HCT116 (cell line): ENCODE data around the gene AGTPBP1. TPM values are rescaled to one million over a fixed set of nuclear protein-coding genes. Genes with fewer than 3 reads are reported as not detected.

ENCODE experiments used
- ATAC-seq: fragments of 200-7000 bp; cut with Tn5 transposase; 2 replicates; pipeline ENCODE4 v1.9.1; 2020; ENCODE audit warnings: mild to moderate bottlenecking, moderate library complexity
- BruUV-seq: library from RNA; stranded (reverse); fragments of 400-500 nt; replicated peaks from 2 replicates; lab custom pipeline; 2021; lab: Mats Ljungman, UMichigan
- CTCF ChIA-PET: fragments of 300-600 bp; sonication (Branson Sonifier 250); formaldehyde crosslinking; loops from one replicate; lab custom pipeline; 2021; ENCODE audit warnings: antibody characterized with exemption; lab: Charles Lee
- POLR2A ChIA-PET: fragments of 300-600, 350-600 bp; sonication (Branson Sonifier 250); formaldehyde crosslinking; loops from one replicate; lab custom pipeline; 2021; ENCODE audit warnings: antibody characterized with exemption; lab: Charles Lee
- RAD21 ChIA-PET, 2 experiments: fragments of 300-600 bp; sonication (Branson Sonifier 250); formaldehyde crosslinking; loops; one replicate each; lab custom pipeline; 2023; ENCODE audit warnings: low total read pairs in 2 of 2; ENCODE audit not compliant: uncharacterized antibody in 2 of 2, unreplicated experiment in 2 of 2, low non-redundant PET in 1 of 2; lab: Charles Lee
- DNase-seq: peaks from one replicate; pipeline ENCODE4 v3.0.0-alpha.2; 2010; ENCODE audit warnings: low read depth, low spot score
- H2AFZ ChIP-seq: fragments of 200-600 bp; shearing (Covaris generic), sonication (generic); 2 replicates; pipeline ENCODE4 v1.6.1; 2017; ENCODE audit warnings: low read depth, mixed run types, mixed read lengths, antibody characterized with exemption, low read length; ENCODE audit not compliant: poor library complexity, severe bottlenecking
- H3K27ac ChIP-seq: 2 replicates; pipeline ENCODE4 v1.5.1; 2012; ENCODE audit warnings: low read depth, low read length
- H3K27me3 ChIP-seq: fragments of 200-600 bp; sonication (generic); 2 replicates; pipeline ENCODE4 v1.6.1; 2016; ENCODE audit warnings: mixed run types, low read length, mixed read lengths; ENCODE audit not compliant: insufficient read depth
- H3K36me3 ChIP-seq, 2 experiments: fragments of 200-500 bp in 1 of 2; fragments of 200-600 bp in 1 of 2; sonication (Bioruptor generic) in 1 of 2; sonication (generic) in 1 of 2; 2 replicates each; pipeline versions ENCODE4 v1.5.1 to v1.6.1; 2014 to 2016; ENCODE audit warnings: low read length in 2 of 2, inconsistent platforms in 1 of 2, mixed read lengths in 1 of 2, mixed run types in 1 of 2; ENCODE audit not compliant: insufficient read depth in 2 of 2, control insufficient read depth in 1 of 2
- H3K4me1 ChIP-seq, 2 experiments: fragments of 200-600 bp in 1 of 2; sonication (generic) in 1 of 2; 2 replicates each; pipeline versions ENCODE4 v1.5.1 to v1.6.1; 2012 to 2017; ENCODE audit warnings: low read length in 2 of 2, inconsistent platforms in 1 of 2, mild to moderate bottlenecking in 1 of 2, mixed read lengths in 1 of 2, mixed run types in 1 of 2, moderate library complexity in 1 of 2; ENCODE audit not compliant: insufficient read depth in 2 of 2, control insufficient read depth in 1 of 2
- H3K4me2 ChIP-seq: fragments of 200-600 bp; sonication (generic); 2 replicates; pipeline ENCODE4 v1.6.1; 2017; ENCODE audit warnings: mixed run types, low read length, mixed read lengths
- H3K4me3 ChIP-seq, 2 experiments: fragments of 200-600 bp in 1 of 2; sonication (generic) in 1 of 2; replicated peaks in 1 of 2; 2 replicates each; pipeline ENCODE4 v1.5.1; 2011 to 2016; ENCODE audit warnings: low read length in 2 of 2, control low read depth in 1 of 2, low read depth in 1 of 2, mild to moderate bottlenecking in 1 of 2, mixed read lengths in 1 of 2, mixed run types in 1 of 2
- H3K79me2 ChIP-seq: fragments of 200-600 bp; sonication (generic); 2 replicates; pipeline ENCODE4 v1.6.1; 2017; ENCODE audit warnings: mild to moderate bottlenecking, mixed run types, low read length, moderate library complexity, mixed read lengths; ENCODE audit not compliant: insufficient read depth
- H3K9ac ChIP-seq: fragments of 200-600 bp; sonication (generic); 2 replicates; pipeline ENCODE4 v1.6.1; 2016; ENCODE audit warnings: low read length, mixed read lengths
- H3K9me2 ChIP-seq: fragments of 200-600 bp; sonication (generic), shearing (Covaris generic); 2 replicates; pipeline ENCODE4 v1.6.1; 2017; ENCODE audit warnings: mixed run types, mild to moderate bottlenecking, moderate library complexity; ENCODE audit not compliant: insufficient read depth
- H3K9me3 ChIP-seq, 2 experiments: fragments of 200-500 bp in 1 of 2; fragments of 200-600 bp in 1 of 2; sonication (Bioruptor generic) in 1 of 2; sonication (generic) in 1 of 2; 2 replicates each; pipeline ENCODE4 v1.6.1; 2014 to 2017; ENCODE audit warnings: low read length in 2 of 2, mixed read lengths in 2 of 2, inconsistent platforms in 1 of 2, low read depth in 1 of 2, mild to moderate bottlenecking in 1 of 2, mixed run types in 1 of 2, moderate library complexity in 1 of 2; ENCODE audit not compliant: control insufficient read depth in 1 of 2, insufficient read depth in 1 of 2
- H4K20me1 ChIP-seq: fragments of 200-600 bp; sonication (generic), shearing (Covaris generic); 2 replicates; pipeline ENCODE4 v1.6.1; 2017; ENCODE audit warnings: mixed run types, mild to moderate bottlenecking, moderate library complexity; ENCODE audit not compliant: insufficient read depth
- CEBPB ChIP-seq: IDR thresholded peaks from 2 replicates; pipeline ENCODE4 v1.6.1; 2012; ENCODE audit warnings: low read depth
- CTCF ChIP-seq, 3 experiments: fragments of 200-600 bp in 1 of 3; sonication (generic) in 1 of 3; IDR thresholded peaks in 2 of 3; conservative IDR thresholded peaks in 1 of 3; 2 replicates each; pipeline ENCODE4 v1.5.1; 2012 to 2017; ENCODE audit warnings: low read depth in 2 of 3, low read length in 2 of 3, antibody characterized with exemption in 1 of 3, borderline replicate concordance in 1 of 3, control low read depth in 1 of 3, mild to moderate bottlenecking in 1 of 3, mixed read lengths in 1 of 3, mixed run types in 1 of 3, moderate library complexity in 1 of 3; ENCODE audit not compliant: insufficient read depth in 1 of 3
- EGR1 ChIP-seq: IDR thresholded peaks from 2 replicates; pipeline ENCODE4 v1.6.1; 2012; ENCODE audit warnings: low read depth
- ELF1 ChIP-seq: IDR thresholded peaks from 2 replicates; pipeline ENCODE4 v1.6.1; 2012; ENCODE audit warnings: low read depth, borderline replicate concordance
- FOSL1 ChIP-seq: IDR thresholded peaks from 2 replicates; pipeline ENCODE4 v1.6.1; 2012; ENCODE audit warnings: low read depth
- JUND ChIP-seq: IDR thresholded peaks from 2 replicates; pipeline ENCODE4 v1.6.1; 2012
- POLR2A ChIP-seq: IDR thresholded peaks from 2 replicates; pipeline ENCODE4 v1.7.0; 2011; ENCODE audit warnings: borderline replicate concordance; ENCODE audit not compliant: insufficient read depth, insufficient read length; ENCODE audit errors: extremely low read depth
- SIN3A ChIP-seq: IDR thresholded peaks from 2 replicates; pipeline ENCODE4 v1.6.1; 2012; ENCODE audit warnings: low read depth
- SP1 ChIP-seq: IDR thresholded peaks from 2 replicates; pipeline ENCODE4 v1.6.1; 2012; ENCODE audit warnings: low read depth
- TCF7L2 ChIP-seq: IDR thresholded peaks from 2 replicates; pipeline ENCODE4 v1.7.0; 2011; ENCODE audit warnings: borderline replicate concordance, inconsistent platforms; ENCODE audit not compliant: insufficient read depth, insufficient read length; ENCODE audit errors: extremely low read depth
- ZNF274 ChIP-seq: fragments of 200-500 bp; sonication (Bioruptor generic); IDR thresholded peaks from 2 replicates; pipeline ENCODE4 v1.6.1; 2014; ENCODE audit warnings: mild to moderate bottlenecking, low read depth, low read length, inconsistent platforms
- intact Hi-C: fragments of 100-400 bp; cut with micrococcal nuclease; formaldehyde crosslinking; loops from 2 replicates; pipeline ENCODE4 v1.10.0; 2022
- total RNA-seq: library from RNA; stranded (reverse); gene quantifications from one replicate; pipeline ENCODE4 v1.2.1, GENCODE V29; 2021; ENCODE audit not compliant: unreplicated experiment
- TF ChIP-seq, protein P1 (sequence below): IDR thresholded peaks from 2 replicates; pipeline ENCODE4 v1.6.1; 2012
- TF ChIP-seq, protein P2 (sequence below): IDR thresholded peaks from 2 replicates; pipeline ENCODE4 v1.6.1; 2012; ENCODE audit warnings: low read depth

Gene AGTPBP1
- total RNA-seq, 1 experiment from 2014 or later, result 17.4 TPM

DNA sequence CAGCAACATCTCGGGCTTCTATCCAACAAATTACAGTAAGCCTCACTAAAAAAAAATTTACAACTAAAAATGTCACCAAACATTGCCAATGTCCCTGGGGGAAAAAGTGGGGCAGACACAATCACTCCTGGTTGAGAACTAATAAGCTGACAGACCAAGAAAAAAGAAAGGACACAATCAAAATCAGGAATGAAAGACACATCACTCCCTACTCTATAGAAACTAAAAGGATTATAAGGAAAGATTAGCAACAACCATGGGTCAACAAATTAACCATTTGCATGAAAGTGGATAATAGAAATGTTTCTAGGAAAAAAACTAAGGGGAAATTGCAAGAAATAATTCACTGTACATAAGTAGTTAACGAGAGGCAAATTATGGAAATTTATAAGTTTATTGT is 53.4 kb downstream of the AGTPBP1 start:
- CTCF ChIA-PET, result interaction anchor here (2.7 kb wide), 1 partner anchor 10 kb away, joined by 12 read pairs; no protein-coding TSS in a partner anchor
- H3K9me2 ChIP-seq, result no peaks in the 10 kb centered on the region
- RAD21 ChIA-PET, result no interaction called here
- intact Hi-C loops, result no loop called here
- DNase-seq (no peak), ATAC-seq (no peak)
- no TSS peak for BruUV-seq
- H2AFZ ChIP-seq, result no peak overlapping the region
- H3K27me3 ChIP-seq, result no peaks in the 10 kb centered on the region
- no peaks in the 10 kb centered on the region for H3K79me2 ChIP-seq
- no peaks in the 10 kb centered on the region for H4K20me1 ChIP-seq
- no peaks in the 10 kb centered on the region for H3K4me1 ChIP-seq
- H3K9ac ChIP-seq, result no peak overlapping the region
- no peak overlapping the region for H3K4me3 ChIP-seq
- H3K9me3 ChIP-seq, result 0 out of 4 replicates have a peak, but pooled peaks cover 0 to 3% of the 10 kb centered on the region in 2 experiments
- no peak overlapping the region for H3K4me2 ChIP-seq
- TF ChIP-seq SIN3A (no peak), CTCF (IDR thresholded peaks at IDR 0.05 in 2 of 3, conservative IDR thresholded peaks at IDR 0.05 in 1 of 3; ENCODE audit: borderline replicate concordance in 1 of 3, insufficient read depth in 1 of 3, low read depth in 2 of 3, low read length in 2 of 3) (no peak), TCF7L2 (no peak), SP1 (no peak), ELF1 (no peak), JUND (no peak), FOSL1 (no peak), POLR2A (no peak)
- TF ChIP-seq, all 23 proteins: peak for 0
- no peak overlapping the region for H3K27ac ChIP-seq
- H3K36me3 ChIP-seq, result no peaks in the 10 kb centered on the region
- POLR2A ChIA-PET, result no interaction called here

DNA sequence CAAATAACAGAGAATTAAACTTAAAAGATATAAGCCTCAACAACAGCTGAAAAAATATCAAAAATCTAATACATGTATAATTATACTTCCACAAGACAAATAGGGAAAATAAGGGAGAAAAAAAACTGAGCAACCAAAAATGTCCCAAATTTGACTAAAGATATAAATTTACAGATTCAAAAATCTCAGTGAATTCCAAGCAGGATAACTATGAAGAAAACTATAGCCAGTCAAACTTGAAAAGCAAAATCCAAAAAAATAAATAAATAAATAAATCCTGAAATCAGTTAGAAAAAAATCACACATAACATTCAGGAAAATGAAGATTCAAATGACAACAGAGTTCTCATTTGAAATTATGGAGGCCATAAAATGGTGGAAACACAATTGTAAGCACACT is 56.7 kb downstream of the AGTPBP1 start:
- Histone ChIP-seq H3K36me3 (no peaks in the 10 kb centered on the region), H3K27me3 (no peaks in the 10 kb centered on the region), H3K9me2 (no peaks in the 10 kb centered on the region), H3K9me3 (0 out of 4 replicates have a peak, but pooled peaks cover 0 to 3% of the 10 kb centered on the region in 2 experiments), H3K4me3 (no peak overlapping the region), H3K79me2 (no peaks in the 10 kb centered on the region), H3K4me2 (no peak overlapping the region), H4K20me1 (no peaks in the 10 kb centered on the region), H3K27ac (no peak overlapping the region), H3K4me1 (no peaks in the 10 kb centered on the region), H2AFZ (no peak overlapping the region), H3K9ac (no peak overlapping the region)
- no peak for ATAC-seq
- ChIA-PET CTCF (interaction anchor here (1.1 kb wide), 1 partner anchor 13 kb away, joined by 5 read pairs; no protein-coding TSS in a partner anchor), RAD21 (no interaction called here), POLR2A (no interaction called here)
- intact Hi-C loops, result no loop called here
- BruUV-seq, result no TSS peak
- no peak for DNase-seq
- TF ChIP-seq EGR1 (no peak), SIN3A (no peak), TCF7L2 (no peak), CEBPB (no peak), POLR2A (no peak), ZNF274 (no peak)
- TF ChIP-seq, protein P1, sequence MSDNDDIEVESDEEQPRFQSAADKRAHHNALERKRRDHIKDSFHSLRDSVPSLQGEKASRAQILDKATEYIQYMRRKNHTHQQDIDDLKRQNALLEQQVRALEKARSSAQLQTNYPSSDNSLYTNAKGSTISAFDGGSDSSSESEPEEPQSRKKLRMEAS, result no peak
- TF ChIP-seq, protein P2, sequence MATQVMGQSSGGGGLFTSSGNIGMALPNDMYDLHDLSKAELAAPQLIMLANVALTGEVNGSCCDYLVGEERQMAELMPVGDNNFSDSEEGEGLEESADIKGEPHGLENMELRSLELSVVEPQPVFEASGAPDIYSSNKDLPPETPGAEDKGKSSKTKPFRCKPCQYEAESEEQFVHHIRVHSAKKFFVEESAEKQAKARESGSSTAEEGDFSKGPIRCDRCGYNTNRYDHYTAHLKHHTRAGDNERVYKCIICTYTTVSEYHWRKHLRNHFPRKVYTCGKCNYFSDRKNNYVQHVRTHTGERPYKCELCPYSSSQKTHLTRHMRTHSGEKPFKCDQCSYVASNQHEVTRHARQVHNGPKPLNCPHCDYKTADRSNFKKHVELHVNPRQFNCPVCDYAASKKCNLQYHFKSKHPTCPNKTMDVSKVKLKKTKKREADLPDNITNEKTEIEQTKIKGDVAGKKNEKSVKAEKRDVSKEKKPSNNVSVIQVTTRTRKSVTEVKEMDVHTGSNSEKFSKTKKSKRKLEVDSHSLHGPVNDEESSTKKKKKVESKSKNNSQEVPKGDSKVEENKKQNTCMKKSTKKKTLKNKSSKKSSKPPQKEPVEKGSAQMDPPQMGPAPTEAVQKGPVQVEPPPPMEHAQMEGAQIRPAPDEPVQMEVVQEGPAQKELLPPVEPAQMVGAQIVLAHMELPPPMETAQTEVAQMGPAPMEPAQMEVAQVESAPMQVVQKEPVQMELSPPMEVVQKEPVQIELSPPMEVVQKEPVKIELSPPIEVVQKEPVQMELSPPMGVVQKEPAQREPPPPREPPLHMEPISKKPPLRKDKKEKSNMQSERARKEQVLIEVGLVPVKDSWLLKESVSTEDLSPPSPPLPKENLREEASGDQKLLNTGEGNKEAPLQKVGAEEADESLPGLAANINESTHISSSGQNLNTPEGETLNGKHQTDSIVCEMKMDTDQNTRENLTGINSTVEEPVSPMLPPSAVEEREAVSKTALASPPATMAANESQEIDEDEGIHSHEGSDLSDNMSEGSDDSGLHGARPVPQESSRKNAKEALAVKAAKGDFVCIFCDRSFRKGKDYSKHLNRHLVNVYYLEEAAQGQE, result no peak
